Upper lobe of right lung (tissue), 1 donor: ENCODE measurements around the gene SRGAP1. TPM values are rescaled to one million over a fixed set of nuclear protein-coding genes. Genes with fewer than 3 reads are reported as not detected.

ENCODE experiments used
- ATAC-seq: fragments of 200-7000 bp; cut with Tn5 transposase; one replicate; pipeline ENCODE4 v1.9.1; 2020; ENCODE audit warnings: mild to moderate bottlenecking, moderate library complexity
- DNase-seq: peaks from one replicate; pipeline ENCODE4 v3.0.0-alpha.2; 2020
- H3K27ac ChIP-seq: fragments of 200-600 bp; one replicate; pipeline ENCODE4 v1.8.0; 2022
- H3K27me3 ChIP-seq: fragments of 200-600 bp; one replicate; pipeline ENCODE4 v1.8.0; 2022; ENCODE audit warnings: mild to moderate bottlenecking
- H3K36me3 ChIP-seq: fragments of 200-600 bp; one replicate; pipeline ENCODE4 v1.8.0; 2022
- H3K4me1 ChIP-seq: fragments of 200-600 bp; one replicate; pipeline ENCODE4 v1.8.0; 2022
- H3K4me3 ChIP-seq: fragments of 200-600 bp; one replicate; pipeline ENCODE4 v1.8.0; 2022; ENCODE audit warnings: mild to moderate bottlenecking
- H3K9me3 ChIP-seq: fragments of 200-600 bp; one replicate; pipeline ENCODE4 v1.8.0; 2022
- CTCF ChIP-seq: fragments of 200-600 bp; IDR thresholded peaks from one replicate; pipeline ENCODE4 v1.8.0; 2022; ENCODE audit warnings: antibody characterized with exemption
- intact Hi-C: fragments of 100-400 bp; cut with DNase I; formaldehyde crosslinking; loops from one replicate; pipeline ENCODE4 v1.11.0; 2022
- total RNA-seq: library from RNA; stranded (reverse); fragmentation: NEBNext Ultra II Directional; extraction: Animal tissue kit (Norgen Biotek cat#: 25700); gene quantifications from one replicate; pipeline ENCODE4 v1.2.1, GENCODE V29; 2021
- donor health status: DM: no; HTN: yes; CAD: no; lungs with severe emphysema.

SRGAP1 gene
- total RNA-seq, 1 donor from 2014 or later: 11.4 TPM

DNA sequence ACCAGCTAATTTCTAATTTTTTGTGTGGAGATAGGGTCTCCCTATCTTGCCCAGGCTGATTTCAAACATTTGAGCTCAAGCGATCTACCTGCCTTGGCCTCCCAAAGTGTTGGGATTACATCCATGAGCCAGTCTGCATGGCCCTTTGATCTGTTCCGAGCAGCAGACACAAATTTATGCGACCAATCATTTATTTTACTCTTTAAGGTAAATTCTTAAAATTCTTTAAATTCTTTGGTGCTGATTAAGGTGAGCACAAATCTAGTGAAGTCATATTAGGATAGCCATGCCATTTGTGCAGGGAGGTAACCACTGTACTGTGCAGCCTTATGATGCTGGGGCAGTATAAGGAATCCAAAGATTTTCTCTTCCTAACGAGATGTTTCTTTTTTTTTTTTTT lies 135.7 kb downstream of the SRGAP1 start:
- no peak for DNase-seq
- Histone ChIP-seq H3K36me3 (no peaks in the 10 kb centered on the region), H3K27me3 (no peaks in the 10 kb centered on the region), H3K27ac (no peak overlapping the region), H3K4me1 (no peaks in the 10 kb centered on the region), H3K9me3 (no peaks in the 10 kb centered on the region), H3K4me3 (no peak overlapping the region)
- TF ChIP-seq CTCF: no peak
- intact Hi-C loops: no loop called here
- ATAC-seq: no peak

GRCh38 chr12:63981343-63981742 lies 136.8 kb downstream of the SRGAP1 start:
- Histone ChIP-seq H3K27ac (no peak overlapping the region), H3K9me3 (no peaks in the 10 kb centered on the region), H3K36me3 (no peaks in the 10 kb centered on the region), H3K4me1 (no peaks in the 10 kb centered on the region), H3K27me3 (no peaks in the 10 kb centered on the region), H3K4me3 (no peak overlapping the region)
- intact Hi-C loops: no loop called here
- DNase-seq (no peak), ATAC-seq (no peak)
- TF ChIP-seq CTCF: no peak

GRCh38 chr12:63982604-63983295 lies 138.2 kb downstream of the SRGAP1 start:
- Histone ChIP-seq H3K4me1 (no peaks in the 10 kb centered on the region), H3K4me3 (no peak overlapping the region), H3K9me3 (no peaks in the 10 kb centered on the region), H3K36me3 (no peaks in the 10 kb centered on the region), H3K27me3 (no peaks in the 10 kb centered on the region), H3K27ac (no peak overlapping the region)
- intact Hi-C loops: no loop called here
- TF ChIP-seq CTCF: no peak
- DNase-seq: no peak
- no peak for ATAC-seq

DNA sequence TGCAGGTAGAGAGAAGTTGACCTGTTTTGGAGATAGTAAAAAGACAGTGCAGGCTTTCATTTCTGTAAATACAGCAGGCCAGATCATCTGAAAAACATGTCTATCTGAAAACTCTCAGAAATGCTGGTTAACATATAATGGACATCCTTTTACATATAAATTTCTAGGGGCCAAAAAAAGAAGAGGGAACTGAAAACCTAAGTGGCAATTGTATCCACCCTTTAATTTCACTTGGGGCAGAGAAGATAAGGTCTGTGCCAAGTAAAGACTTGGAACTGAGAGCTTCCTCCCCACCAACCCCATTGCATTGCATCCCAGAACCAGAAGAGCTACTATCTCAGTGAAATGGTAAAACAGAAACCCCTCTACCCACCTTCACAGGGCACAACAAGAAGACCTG lies 141.0 kb downstream of the SRGAP1 start:
- H3K27ac ChIP-seq: no peak overlapping the region
- no peaks in the 10 kb centered on the region for H3K9me3 ChIP-seq
- no peaks in the 10 kb centered on the region for H3K36me3 ChIP-seq
- intact Hi-C loops: no loop called here
- no peak for DNase-seq
- no peak for ATAC-seq
- no peak overlapping the region for H3K4me3 ChIP-seq
- H3K27me3 ChIP-seq: no peaks in the 10 kb centered on the region
- no peaks in the 10 kb centered on the region for H3K4me1 ChIP-seq
- TF ChIP-seq CTCF: no peak

- Histone ChIP-seq H3K9me3 (no peaks in the 10 kb centered on the region), H3K4me3 (no peak overlapping the region), H3K4me1 (no peaks in the 10 kb centered on the region), H3K27me3 (no peaks in the 10 kb centered on the region), H3K27ac (no peak overlapping the region), H3K36me3 (no peaks in the 10 kb centered on the region)
- ATAC-seq (no peak), DNase-seq (no peak)
- TF ChIP-seq CTCF: no peak
- intact Hi-C loops: no loop called here
Observed at GRCh38 chr12:63985945-63986344, 141.4 kb downstream of the SRGAP1 start.

DNA sequence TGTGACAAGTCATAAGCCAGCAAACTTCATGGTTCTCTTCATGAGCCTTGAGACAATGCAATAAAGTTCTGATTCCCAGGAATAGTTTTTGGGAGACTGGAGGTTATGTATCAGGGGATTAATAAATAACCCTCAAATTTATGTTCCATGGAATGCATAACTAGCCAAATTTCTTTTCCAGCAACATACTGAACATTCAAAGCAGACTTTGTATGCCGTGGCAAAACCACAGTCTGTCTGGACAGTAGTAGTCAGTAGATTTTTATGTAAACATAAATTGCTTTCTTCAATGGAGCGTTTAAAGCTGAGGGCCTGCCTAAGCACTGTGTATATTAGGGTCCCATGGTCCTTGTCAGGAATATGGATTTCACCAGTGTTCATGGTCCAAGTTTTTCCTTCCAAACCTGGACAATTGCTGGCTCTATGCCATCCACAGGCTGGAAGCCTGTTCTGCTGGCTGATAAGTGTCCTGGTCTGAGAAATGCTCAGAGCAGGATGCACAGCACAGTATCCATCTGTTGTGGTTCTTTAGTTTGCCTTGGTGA lies 144.9 kb downstream of the SRGAP1 start:
- H3K4me3 ChIP-seq: no peak overlapping the region
- H3K27me3 ChIP-seq: no peaks in the 10 kb centered on the region
- TF ChIP-seq CTCF: no peak
- H3K36me3 ChIP-seq: no peaks in the 10 kb centered on the region
- DNase-seq (no peak), ATAC-seq (no peak)
- intact Hi-C loops: no loop called here
- no peaks in the 10 kb centered on the region for H3K4me1 ChIP-seq
- no peaks in the 10 kb centered on the region for H3K9me3 ChIP-seq
- no peak overlapping the region for H3K27ac ChIP-seq
